GM18498 (cell line): Measurements from ENCODE around the gene BRI3BP.
"Not testable (repeated sequence)": the region's sequence is repeated elsewhere in the genome, so short reads cannot be mapped to it uniquely, and the experiment has no call there.

Experiments
- ATAC-seq: cut with Tn5 transposase; IDR thresholded peaks from one replicate; pipeline ENCODE4 v1.9.1; 2021; ENCODE audit warnings: mild to moderate bottlenecking, moderate library complexity; ENCODE audit not compliant: unreplicated experiment

The BRI3BP gene

GRCh38 chr12:125065021-125065918 lies 71.8 kb downstream of the BRI3BP start, which contains the start of gene AACS:
AACS (plus strand) TSS chr12:125065435; CDS start chr12:125065585, 150 bp downstream.
- ATAC-seq, result peak; percentile 94

GRCh38 chr12:125065919-125066570 lies 72.6 kb downstream of the BRI3BP start:
- ATAC-seq, result no peak

- no peak for ATAC-seq
Measured at GRCh38 chr12:125068391-125068790, 74.9 kb downstream of the BRI3BP start.

- ATAC-seq, result no peak
Measured at GRCh38 chr12:125069616-125070015, 76.2 kb downstream of the BRI3BP start.

- ATAC-seq, result no peak
Measured at GRCh38 chr12:125070112-125070511, 76.7 kb downstream of the BRI3BP start.

GRCh38 chr12:125070661-125071390 lies 77.4 kb downstream of the BRI3BP start:
- no peak for ATAC-seq

GRCh38 chr12:125071456-125071855 lies 78.0 kb downstream of the BRI3BP start:
- no peak for ATAC-seq

GRCh38 chr12:125072496-125072895 lies 79.1 kb downstream of the BRI3BP start:
- no peak for ATAC-seq

GRCh38 chr12:125074294-125074693 lies 80.8 kb downstream of the BRI3BP start:
- ATAC-seq, result not testable (repeated sequence)

- ATAC-seq, result no peak
Measured at GRCh38 chr12:125076103-125076502, 82.7 kb downstream of the BRI3BP start.

GRCh38 chr12:125079084-125079483 lies 85.6 kb downstream of the BRI3BP start:
- no peak for ATAC-seq

GRCh38 chr12:125079648-125080645 lies 86.5 kb downstream of the BRI3BP start:
- no peak for ATAC-seq
